SK-N-SH treated with all-trans-retinoic acid at 6 μM for 48 hours (cell line): ENCODE results near the gene PSMB9.

Experiments
- CSDC2 ChIP-seq: fragments of 250-450 bp; sonication (Bioruptor Pico); IDR thresholded peaks from 2 replicates; pipeline ENCODE4 v1.5.0; 2020; ENCODE audit warnings: mild to moderate bottlenecking, moderate library complexity
- PPARA ChIP-seq: fragments of 250-450 bp; sonication (Bioruptor Pico); IDR thresholded peaks from 2 replicates; pipeline ENCODE4 v1.5.0; 2020; ENCODE audit warnings: mild to moderate bottlenecking, borderline replicate concordance
- TOX ChIP-seq: fragments of 250-450 bp; sonication (Bioruptor Pico); IDR thresholded peaks from 2 replicates; pipeline ENCODE4 v1.8.0; 2021; ENCODE audit warnings: mild to moderate bottlenecking, moderate library complexity, borderline replicate concordance
- ZC3H10 ChIP-seq: fragments of 250-450 bp; sonication (Bioruptor Pico); IDR thresholded peaks from 2 replicates; pipeline ENCODE4 v1.5.1; 2021; ENCODE audit warnings: mild to moderate bottlenecking, moderate library complexity
- ZFP3 ChIP-seq: fragments of 250-450 bp; sonication (Bioruptor Pico); IDR thresholded peaks from 2 replicates; pipeline ENCODE4 v1.5.0; 2020; ENCODE audit warnings: mild to moderate bottlenecking, moderate library complexity
- ZNF8 ChIP-seq: fragments of 450-650 bp; formaldehyde crosslinking; IDR thresholded peaks from 2 replicates; pipeline ENCODE4 v1.5.0; 2020; ENCODE audit warnings: mild to moderate bottlenecking, moderate library complexity
- TF ChIP-seq, protein P1 (sequence below): fragments of 250-450 bp; sonication (Bioruptor Pico); IDR thresholded peaks from 2 replicates; pipeline ENCODE4 v1.5.1; 2020; ENCODE audit warnings: low read depth, mild to moderate bottlenecking, moderate library complexity
- TF ChIP-seq, protein P2 (sequence below): fragments of 250-450 bp; sonication (Bioruptor Pico); IDR thresholded peaks from 2 replicates; pipeline ENCODE4 v1.8.0; 2021; ENCODE audit warnings: low read depth, mild to moderate bottlenecking, moderate library complexity, borderline replicate concordance

DNA sequence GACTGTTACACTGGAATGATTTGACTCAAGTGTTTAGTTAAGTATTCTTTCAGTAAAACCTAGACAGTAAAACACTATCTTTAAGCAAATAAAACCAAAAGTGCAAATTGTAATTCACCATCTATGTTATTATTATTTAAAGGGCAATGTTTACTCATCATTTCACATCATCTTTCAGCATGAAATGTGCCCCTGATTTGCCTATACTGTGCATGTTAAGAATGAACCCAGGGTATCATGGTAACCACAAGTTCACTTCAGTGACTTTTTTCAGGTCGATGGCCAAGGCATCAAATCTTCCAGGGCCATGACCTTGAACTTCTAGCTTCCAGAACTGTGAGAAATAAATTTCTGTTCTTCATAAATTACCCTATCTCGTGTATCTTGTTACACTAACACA, 35.1 kb upstream of the PSMB9 start:
- no peak for TF ChIP-seq CSDC2 (CRISPR knock-in tag)
- no peak for TF ChIP-seq TOX (CRISPR knock-in tag)
- TF ChIP-seq ZNF8 (CRISPR knock-in tag) = no peak
- TF ChIP-seq PPARA (CRISPR knock-in tag) = no peak
- TF ChIP-seq ZFP3 = no peak
- TF ChIP-seq ZC3H10 (CRISPR knock-in tag) = no peak
- TF ChIP-seq, protein P1, sequence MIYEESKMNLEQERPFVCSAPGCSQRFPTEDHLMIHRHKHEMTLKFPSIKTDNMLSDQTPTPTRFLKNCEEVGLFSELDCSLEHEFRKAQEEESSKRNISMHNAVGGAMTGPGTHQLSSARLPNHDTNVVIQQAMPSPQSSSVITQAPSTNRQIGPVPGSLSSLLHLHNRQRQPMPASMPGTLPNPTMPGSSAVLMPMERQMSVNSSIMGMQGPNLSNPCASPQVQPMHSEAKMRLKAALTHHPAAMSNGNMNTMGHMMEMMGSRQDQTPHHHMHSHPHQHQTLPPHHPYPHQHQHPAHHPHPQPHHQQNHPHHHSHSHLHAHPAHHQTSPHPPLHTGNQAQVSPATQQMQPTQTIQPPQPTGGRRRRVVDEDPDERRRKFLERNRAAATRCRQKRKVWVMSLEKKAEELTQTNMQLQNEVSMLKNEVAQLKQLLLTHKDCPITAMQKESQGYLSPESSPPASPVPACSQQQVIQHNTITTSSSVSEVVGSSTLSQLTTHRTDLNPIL = no peak
- TF ChIP-seq, protein P2, sequence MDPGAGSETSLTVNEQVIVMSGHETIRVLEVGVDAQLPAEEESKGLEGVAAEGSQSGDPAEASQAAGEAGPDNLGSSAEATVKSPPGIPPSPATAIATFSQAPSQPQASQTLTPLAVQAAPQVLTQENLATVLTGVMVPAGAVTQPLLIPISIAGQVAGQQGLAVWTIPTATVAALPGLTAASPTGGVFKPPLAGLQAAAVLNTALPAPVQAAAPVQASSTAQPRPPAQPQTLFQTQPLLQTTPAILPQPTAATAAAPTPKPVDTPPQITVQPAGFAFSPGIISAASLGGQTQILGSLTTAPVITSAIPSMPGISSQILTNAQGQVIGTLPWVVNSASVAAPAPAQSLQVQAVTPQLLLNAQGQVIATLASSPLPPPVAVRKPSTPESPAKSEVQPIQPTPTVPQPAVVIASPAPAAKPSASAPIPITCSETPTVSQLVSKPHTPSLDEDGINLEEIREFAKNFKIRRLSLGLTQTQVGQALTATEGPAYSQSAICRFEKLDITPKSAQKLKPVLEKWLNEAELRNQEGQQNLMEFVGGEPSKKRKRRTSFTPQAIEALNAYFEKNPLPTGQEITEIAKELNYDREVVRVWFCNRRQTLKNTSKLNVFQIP (CRISPR knock-in tag) = no peak
